DMS 273 treated with DMSO at 0.1 percent for 48 hours (cell line): ENCODE results near the gene MYCBPAP.

Experiments used
- DNase-seq: peaks from one replicate; lab custom pipeline; 2025; lab: John Stamatoyannopoulos, UW

The MYCBPAP gene

DNA sequence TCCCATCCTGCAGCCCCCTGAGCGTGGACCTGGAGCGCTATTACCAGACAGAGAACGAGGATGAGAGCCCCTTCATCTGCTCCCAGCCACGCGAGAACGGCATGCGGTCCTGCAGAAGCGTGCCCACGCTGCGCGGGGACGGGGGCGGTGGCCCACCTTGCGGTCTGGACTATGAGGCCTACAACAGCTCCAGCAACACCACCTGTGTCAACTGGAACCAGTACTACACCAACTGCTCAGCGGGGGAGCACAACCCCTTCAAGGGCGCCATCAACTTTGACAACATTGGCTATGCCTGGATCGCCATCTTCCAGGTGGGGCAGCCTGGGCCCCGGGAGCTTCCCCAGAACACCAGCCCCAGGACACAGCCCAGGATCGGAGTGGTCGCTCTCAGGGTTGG, 64.3 kb downstream of the MYCBPAP start:
- DNase-seq: no peak

GRCh38 chr17:50573866-50574611, 65.8 kb downstream of the MYCBPAP start:
- no peak for DNase-seq

GRCh38 chr17:50575581-50576210, 67.5 kb downstream of the MYCBPAP start:
- DNase-seq: no peak

DNA sequence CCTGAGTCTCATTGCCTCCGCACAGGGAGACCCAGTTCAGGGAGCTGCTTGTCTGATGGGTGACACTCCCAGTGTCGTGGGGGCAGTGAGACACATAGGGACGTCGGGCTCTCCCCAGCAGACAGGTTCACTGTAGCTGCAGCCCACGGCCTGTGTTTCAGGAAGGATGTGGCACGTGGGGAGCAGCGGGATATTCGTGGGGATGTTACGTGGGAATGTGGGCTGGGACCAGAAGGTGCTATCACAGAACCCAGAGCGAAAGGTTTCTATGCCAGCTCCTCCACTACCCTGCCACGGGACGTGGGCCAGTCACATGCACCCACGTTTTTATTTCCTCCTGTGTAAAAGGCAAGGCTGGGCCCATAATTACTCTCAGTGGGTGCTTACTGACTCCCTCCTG, 68.6 kb downstream of the MYCBPAP start:
- no peak for DNase-seq

DNA sequence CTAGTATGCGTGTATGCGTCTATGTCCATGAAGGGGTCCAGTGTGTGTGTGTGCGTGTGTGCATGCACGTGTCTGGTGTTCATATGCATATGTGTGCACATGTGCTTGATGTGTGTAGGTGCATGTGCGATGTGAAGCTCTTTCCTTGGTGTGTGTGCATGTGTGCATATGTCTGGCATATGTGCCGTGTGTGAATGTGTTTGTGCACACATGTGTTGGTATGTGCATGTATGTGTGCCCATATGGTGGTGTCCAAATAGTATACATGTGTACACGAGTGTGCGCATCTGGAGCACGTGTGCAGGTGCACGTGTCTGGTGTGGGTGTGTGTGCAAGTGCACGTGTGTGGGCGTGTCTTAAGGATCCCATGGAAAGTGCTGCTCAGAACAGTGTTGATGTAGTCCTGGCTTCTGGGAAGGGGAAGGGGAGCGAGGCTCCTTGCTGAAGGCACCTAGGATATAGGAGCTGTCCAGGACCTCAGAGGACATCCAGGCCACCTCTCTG, 69.3 kb downstream of the MYCBPAP start:
- DNase-seq: no peak

- no peak for DNase-seq
Measured at GRCh38 chr17:50578173-50578572, 69.9 kb downstream of the MYCBPAP start.

DNA sequence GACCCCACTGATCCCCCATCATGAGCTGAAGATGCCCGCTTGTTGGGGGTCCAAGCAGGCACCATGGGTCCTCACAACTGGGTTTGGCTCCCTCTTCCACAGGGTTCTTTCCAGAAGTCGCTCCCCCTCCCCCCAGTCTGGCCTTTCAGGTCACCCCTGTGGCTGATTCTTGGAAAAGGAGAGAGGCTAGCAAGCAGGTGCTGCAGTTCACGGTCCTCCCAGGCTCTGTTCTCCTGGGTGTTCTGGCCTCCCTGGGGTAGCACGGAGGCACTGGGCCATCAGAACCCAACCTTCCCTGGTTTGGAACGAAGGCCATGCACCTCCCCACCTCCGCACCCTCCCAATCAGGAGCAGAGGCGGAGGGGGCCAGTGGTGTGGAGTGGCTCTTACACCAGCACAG, 71.2 kb downstream of the MYCBPAP start:
- DNase-seq: no peak

DNA sequence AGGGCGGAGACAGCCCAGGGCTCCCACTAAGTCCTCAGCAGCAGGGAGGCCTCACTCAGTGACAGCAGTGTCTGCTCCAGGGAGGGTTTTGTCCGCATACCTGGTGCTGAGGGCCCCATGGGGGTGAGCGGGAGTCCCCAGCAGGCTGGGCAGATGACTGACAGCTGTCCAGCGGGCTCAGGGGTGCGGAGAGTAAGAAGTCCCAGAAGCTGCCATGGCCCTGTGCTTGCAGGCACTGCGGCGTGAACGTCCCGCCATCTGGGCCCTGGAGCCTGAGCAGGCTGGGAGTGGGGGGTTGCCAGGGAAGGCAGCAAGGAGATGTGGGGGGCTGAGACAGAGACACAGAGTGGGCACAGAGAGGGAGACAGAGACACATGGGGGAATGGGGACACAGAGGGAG, 72.4 kb downstream of the MYCBPAP start:
- DNase-seq: no peak
